D341Med (cell line): ENCODE results near the gene CYB561.
"Not testable (repeated sequence)": the region's sequence is repeated elsewhere in the genome, so short reads cannot be mapped to it uniquely, and the experiment has no call there.

Experiments used
- DNase-seq: peaks from one replicate; pipeline ENCODE4 v3.0.0; 2012; ENCODE audit warnings: low spot score

Gene CYB561

DNA sequence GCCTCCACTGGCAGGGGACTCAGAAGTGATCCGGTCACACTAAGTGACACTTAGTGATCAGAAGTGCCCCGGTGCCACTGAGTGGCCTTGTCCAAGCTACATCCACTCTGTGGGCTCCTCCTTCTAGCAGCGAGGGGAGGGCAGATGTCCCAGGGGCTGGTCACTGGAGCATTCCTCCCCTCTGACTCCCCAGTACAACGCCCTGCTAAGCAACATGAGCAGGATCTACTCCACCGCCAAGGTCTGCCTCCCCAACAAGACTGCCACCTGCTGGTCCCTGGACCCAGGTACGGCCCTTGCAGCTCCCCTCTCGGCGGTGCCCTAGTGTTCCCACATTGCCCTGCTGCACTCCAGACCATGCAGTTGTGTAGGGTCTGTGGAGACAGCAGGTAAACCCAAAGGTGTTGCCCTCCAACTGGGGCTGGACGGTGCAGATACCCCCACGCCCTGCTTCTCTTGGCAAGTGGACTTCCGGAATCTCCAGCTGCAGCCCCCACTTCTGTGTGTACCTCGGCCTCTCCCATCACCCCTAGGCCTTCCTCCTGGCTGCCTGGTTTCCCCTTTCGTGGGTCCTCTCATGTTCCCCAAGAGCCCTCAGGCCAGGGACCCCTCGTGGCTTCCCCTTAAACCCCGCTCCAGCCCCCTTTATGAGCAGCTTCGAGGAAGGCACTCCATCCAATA is 32.8 kb upstream of the CYB561 start:
- peak; percentile 96 for DNase-seq

DNA sequence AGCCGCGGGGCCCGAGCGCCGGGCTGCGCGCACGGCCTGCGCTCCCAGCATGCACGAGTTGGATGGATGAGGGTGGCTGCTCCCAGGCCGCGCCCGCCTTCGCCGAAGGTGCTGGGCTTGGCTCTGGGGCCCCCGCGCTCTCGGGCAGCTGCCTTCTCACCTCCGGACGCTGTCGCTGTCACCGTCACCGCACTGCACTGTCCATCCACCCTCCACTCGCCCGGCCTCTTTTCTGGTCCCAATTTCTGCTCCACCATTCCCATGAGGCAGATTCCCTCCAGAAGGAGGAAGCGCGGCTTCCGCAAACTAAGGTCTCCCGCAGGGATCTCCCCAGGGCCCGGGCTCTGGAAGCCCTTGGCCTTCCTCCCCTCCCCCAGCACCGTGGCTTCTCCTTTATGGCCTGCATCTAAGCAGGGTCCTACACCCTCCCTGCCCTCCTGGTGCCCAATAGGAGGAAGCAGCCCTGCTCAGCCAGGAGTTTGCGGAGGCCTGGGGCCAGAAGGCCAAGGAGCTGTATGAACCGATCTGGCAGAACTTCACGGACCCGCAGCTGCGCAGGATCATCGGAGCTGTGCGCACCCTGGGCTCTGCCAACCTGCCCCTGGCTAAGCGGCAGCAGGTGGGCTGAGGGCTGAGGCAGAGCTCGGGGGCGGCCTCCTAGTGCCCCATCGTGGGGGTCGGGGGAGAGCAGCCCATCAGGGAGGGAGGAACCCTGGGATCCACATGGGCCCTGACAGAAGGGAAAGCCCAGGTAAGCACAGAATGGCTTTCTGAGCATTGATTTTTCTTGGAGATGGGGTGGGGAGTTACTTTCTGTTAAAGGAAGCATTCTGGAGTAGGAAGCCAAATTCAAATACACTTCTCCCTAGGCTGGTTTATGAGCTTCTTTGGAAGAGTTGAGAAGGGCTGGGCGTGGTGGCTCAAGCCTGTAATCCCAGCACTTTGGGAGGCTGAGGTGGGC is 31.7 kb upstream of the CYB561 start:
- DNase-seq, result no peak

DNA sequence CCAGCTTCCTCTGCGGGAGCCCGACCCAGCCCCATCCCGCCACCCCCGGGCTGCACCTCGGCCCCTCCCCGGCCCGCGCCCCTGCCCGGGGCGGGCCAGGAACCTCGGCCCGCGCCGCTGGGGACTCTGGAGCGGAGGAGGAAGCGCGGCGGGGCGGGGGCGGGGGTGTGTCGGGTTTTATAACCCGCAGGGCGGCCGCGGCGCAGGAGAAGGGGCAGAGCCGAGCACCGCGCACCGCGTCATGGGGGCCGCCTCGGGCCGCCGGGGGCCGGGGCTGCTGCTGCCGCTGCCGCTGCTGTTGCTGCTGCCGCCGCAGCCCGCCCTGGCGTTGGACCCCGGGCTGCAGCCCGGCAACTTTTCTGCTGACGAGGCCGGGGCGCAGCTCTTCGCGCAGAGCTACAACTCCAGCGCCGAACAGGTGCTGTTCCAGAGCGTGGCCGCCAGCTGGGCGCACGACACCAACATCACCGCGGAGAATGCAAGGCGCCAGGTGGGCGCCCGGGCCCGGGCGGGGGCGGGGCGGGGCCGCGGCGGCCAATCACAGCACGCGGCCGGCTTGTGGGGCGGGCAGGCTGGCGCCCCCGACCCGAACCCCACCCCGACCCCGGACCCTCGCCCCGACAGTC is 30.9 kb upstream of the CYB561 start, which contains the start of gene ACE:
Gene ACE, plus strand, starts transcription at position 208 of the 626 bp plus-strand sequence. Its CDS starts 34 bp downstream, at position 242.
- peak; percentile 88 for DNase-seq

DNA sequence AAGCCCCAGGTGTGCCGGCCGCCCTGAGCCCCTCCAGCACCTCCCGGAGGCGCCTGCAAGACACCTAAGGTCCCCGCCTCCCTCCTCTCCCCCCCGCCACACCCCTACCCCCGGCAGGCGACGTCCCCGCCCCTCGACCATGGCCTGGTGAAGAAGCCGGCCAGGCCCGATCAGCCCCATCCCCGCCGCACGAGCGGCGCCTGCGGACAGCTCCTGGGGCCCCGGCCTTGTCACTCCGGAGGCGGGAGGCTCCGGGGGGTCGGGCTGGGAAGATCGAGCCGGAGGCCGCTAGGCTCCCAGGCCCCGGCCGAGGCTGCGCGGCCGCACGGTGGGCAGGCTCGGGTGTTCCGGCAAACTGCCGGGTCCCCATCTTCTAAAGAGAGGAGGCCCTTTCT is 30.4 kb upstream of the CYB561 start:
- no peak for DNase-seq

DNA sequence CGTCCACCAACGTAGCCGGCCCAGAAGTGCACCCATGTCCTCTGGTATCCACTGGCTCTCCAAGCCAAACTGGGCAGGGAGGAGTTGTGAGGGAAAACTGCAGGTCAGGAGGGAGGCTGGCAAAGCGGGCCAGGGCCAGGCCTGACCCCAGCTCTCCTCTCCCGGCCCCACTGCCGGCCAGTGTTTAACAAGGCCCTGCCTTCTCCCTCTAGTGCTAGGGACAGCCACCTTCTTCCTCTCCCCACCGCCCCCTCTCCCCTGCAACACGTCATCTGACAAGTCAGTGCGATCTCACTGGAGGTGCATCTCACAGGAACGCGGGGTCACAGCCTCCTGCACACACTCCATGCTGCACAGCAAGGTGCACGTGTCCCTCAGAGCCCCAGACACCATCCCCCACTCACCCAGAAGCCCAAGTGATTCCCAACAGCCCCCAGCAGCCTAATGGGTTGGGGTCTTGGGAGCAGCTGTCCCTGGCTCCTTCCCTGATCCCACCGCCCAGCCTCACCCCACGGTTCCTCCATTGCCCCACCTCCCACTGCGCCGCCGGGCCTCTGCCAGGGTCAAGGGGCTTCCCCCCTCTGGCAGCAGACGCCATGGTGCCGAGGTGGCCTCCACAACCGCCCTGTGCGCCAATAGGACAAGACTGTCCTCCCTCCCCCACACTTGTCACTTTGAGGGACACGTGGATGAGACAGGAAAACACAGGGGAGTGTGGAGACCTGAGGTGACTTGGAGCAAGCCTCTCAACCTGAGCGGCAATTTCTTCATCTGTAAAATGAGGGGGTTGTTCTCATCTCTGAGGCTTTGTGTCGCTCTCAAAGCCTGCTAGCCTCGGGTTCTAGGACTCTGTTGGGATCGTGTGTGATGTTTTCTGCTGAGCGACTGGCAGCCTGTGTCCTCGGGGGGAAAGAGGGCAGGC is 29.6 kb upstream of the CYB561 start:
- DNase-seq, result no peak

DNA sequence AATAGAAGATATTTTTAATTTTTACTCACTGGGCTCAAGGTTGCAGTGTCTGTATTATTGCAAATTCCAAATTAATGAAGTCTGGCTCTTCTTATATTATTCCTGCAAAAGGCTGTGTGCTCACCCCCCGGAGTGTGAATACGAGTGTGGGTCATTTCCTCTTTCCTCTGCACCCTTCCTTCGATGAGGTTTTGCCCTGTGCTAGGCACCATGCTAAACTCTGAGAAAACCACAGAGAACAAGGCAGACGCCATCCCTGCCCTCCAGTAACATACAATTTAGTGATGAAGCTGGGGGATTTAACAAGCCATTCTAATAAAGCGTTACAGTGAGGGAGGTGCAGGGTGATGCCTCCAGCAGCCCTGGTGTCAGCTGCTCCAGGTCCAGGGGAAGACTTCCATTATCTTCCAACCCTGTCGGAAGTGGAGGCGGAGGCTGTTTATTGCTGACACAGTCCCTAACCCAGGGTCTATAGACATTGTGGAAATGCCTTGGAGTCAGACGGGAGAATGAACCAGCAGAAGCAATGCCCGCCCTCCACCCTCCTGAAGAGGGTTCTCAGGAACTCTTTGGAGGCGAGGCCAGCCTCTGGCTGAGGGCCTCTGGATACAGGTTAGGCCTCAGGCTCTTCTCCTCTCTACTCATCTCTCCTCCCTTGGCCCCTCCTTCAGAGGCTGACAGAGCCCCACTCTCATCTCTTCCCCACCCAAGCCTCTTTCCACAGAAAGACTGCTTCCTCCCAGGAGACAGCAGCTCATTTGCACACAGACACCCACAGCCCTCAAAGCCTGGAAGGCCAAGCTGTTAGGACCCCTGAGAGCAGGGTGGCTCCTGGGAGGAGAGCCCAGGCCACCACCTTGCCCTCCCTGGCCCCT is 28.7 kb upstream of the CYB561 start:
- DNase-seq, result no peak

DNA sequence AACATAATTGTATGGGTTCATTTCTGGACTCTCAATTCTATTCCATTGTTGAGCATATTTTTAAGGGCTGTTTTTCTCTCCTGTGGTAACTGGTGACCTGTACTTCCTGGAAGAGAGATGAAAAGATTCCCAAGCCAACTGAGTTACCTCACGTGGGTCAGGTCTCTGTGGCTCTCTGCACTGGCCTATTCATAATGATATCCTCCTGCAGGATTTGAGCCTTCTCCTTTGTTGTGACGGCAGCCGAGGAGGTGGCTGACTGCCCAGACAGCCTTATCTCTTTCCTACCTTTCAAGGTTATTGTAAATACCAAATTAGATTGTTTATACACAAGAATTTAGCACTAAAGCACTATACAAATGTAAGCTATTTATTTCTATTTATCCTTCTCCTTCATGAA is 28.1 kb upstream of the CYB561 start:
- DNase-seq, result no peak

DNA sequence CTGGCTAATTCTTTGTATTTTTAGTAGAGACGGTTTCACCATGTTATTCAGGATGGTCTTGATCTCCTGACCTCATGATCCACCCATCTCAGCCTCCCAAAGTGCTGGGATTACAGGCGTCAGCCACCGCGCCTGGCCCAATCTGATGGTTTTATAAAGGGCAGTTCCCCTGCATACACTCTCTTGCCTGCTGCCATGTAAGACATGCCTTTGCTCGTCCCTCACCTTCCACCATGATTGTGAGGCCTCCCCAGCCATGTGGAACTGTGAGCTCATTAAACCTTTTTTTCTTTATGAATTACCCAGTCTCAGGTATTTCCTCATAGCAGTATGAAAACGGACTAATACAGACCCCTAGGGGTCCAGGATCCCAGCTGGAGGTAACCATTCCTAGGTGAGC is 22.0 kb upstream of the CYB561 start:
- DNase-seq, result not testable (repeated sequence)

DNA sequence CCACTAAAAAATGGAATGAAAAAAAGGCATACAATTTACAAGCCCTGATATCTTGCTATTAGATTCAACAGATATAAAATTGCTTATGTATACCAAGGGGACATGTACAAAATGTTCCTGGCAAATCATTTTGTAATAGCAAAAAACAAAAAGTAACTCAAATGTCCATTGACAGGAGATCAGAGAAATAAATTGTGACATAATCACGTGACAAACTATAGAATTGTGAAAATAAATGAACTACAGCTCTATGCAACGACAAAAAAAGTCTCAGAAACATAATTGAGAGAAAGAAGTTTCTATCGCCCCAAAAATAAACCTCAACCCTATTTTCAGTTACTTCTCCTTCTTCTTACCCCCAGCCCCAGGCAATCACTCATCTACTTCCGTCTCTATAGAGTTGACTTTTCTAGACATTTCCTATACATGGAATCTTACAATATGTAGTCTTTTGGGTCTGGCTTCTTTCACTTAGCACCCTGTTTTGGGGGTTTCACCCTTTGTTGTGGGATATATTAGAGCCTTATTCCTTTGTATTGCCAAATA is 18.7 kb upstream of the CYB561 start:
- no peak for DNase-seq

DNA sequence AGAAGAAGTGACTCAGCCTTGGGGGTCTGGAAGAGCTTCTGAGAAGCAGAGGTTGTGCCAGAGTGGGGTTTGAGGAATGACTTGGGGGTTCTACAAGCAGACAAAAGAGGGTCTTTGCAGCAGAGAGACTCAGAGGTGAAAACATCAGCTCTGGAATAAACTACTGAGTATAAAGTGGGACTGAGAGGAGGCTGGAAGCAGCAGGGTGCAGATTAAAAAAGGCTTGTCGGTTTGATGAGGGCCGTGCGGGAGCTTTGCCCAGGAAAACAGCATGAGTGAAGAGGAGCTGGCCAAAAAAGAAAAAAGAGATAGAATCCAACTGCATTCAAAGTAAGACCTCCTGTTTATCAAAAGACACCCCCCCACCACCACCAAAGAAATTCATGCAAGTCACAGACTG is 17.7 kb upstream of the CYB561 start:
- DNase-seq, result no peak

DNA sequence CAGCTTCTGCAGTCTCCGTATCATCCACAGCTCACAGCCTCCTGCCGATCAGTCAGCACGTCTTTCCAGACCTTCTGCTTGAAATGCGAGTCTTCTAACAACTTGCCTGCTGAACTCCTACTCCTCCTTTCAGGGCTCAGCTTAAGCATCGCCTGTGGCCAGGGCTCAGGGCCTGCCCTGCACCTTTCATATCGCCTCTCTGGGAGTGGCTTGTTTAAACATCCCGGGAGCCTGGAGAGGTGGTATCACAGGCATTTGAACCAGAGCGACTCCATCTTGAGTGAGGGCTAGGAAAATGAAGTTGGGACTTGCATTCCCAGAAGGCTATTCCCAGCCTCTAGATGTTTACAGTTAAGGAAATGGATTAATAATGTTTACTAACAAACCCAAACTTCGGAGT is 13.9 kb upstream of the CYB561 start:
- DNase-seq, result no peak

DNA sequence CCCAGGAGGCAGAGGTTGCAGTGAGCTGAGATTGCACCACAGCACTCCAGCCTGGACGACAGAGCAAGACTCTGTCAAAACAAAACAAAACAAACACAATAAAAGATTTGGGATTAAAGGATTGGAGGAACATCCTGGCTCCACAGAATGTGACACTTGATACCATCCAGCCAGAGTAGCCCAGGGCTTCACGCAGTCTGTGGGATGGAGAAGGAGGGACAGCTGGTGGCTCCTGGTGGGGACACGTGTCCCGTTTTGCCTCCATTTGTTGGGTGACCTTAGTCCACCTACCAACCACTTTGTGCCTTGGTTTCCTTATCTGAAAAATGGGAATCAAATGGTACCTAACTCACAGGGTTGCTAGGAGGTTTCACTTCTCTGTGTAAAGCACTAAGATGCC is 12.4 kb upstream of the CYB561 start:
- no peak for DNase-seq

DNA sequence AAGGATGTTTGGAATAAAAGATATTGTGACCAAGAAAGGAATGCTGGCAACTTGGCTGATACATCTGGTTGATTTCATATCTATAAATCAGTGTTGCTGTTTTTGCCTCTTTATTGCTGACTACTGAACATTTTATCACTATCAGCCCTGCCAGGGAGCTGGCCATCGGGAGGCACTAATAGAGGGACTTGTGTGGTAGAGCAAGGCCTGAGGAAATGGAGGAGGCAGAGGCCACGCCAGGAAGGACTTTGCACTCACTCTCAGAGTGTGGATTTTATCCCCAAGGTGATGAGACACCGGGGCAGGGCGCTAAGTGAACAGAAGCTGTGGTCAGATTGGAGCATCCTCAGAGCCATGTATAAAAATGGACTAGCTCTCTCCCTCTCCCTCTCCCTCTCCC is 9.3 kb upstream of the CYB561 start:
- no peak for DNase-seq

DNA sequence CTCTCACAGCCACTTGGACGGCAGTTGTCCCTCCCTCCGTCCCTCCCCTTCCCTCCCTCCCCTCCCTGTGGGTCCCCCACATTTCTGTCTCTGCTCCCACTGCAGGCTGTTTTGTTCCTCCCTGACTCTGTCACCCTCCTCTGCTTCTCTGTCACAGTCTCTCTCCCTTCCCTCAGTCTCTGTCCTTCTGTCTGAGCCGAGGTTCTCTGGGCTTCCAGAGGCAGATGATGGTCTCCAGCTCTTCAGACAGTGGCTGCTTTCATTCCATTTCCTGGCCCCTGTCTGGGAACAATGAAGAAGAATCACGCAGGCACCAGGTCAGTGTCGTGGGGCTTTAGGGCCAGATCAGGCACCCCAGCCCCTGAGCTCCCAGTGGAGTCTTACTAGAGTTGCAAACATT is 8.8 kb upstream of the CYB561 start:
- DNase-seq, result no peak

DNA sequence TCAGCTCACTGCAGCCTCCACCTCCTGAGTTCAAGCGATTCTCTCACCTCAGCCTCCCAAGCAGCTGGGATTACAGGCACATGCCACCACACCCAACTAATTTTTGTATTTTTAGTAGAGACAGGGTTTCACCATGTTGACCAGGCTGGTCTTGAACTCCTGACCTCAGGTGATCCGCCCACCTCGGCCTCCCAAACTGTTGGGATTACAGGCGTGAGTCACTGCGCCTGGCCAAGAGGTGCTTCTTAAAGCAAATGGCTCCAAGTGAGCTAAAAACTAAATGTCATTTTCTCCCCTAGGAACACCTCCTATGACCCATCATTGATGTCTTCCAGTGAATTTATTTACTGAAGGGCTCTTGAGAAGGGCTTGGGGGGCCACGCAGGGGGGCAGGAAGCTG is 8.3 kb upstream of the CYB561 start:
- not testable (repeated sequence) for DNase-seq

DNA sequence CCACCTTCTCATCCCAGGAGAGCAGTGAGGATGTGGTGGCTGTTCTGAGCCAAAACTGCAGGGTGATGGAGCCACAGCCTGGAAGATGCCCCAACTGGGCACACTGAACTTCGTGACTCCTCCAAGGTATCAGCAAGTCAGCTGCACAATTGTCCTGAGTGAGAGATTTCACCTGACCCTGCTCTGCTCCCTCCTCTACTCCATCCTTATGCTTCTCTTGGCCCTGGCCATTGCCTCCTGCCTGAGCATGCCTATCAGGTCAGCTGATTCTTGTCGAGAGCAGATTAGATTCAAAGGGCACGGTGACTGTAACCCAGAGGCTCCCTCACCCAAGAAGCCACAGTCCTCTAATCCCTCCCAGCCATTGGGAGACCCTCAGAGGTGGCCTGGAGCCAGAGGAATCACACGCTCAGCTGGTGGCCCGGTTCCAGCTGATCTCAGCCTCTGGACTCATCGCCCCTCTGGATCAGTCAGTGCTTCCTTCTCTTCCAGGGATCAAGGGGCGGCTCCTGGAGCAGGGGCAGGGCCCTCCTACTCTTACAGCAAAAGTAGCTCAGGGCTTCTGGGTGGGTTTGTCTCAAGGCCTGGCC is 7.0 kb upstream of the CYB561 start:
- no peak for DNase-seq

DNA sequence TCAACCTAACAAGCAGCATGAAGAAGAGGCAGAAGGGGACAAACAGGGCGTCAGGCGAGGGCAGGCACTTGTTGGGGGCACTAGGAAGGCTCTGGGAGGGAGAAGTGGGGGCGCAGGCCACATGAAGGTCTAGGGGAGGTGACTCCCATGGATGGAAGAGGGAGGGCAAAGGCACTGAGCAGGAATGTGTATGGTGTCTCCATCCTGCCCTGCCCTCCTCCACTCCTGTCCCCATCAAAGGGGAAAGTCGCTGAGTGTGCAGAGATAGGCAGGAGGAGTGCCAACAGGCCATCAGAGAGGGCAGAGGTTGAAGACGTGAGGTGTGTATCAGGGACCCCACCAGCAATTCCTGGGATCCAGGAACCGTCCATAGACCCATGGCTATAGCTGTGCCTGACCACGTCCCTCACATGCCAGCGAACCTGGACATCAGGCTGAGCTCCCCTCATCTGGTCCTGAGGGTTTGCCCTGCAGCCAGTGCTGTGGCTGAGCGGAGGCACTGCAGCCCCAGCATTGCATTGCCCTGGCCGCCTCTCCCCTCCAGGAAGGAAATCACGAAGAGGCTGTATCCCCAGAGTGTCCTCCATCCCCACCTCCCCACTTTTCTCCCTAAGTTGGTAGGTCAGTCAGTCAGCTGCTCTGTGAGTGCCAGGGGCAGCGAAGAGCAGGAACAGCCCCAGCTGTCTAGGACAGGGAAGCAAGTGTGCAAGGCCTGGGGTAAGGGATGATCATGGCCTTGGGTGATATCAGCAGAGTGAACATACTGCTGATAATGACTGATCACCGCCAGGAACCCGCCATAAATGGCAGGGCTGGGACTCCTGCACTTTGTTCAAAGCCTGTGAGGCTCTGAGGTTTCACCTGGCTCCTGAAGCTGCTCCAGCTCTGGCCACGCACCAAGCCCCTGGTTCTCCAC is 6.2 kb upstream of the CYB561 start:
- no peak for DNase-seq

DNA sequence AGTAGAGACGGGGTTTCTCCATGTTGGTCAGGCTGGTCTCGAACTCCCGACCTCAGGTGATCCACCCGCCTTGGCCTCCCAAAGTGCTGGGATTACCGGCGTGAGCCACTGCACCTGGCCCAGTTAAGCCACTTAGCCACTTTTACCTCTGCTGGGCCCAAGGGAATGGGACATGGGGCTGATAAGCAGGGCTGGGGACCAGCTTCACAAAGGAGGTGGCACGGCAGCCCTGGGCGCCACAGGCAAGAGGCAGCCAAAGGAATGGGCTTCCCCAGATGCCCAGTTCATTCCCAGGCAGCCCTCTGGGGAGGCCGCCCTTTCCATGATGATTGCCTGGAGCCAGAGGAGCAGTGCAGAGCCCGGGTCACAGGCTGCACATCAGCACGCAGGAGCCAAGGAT is 5.0 kb upstream of the CYB561 start:
- no peak for DNase-seq

DNA sequence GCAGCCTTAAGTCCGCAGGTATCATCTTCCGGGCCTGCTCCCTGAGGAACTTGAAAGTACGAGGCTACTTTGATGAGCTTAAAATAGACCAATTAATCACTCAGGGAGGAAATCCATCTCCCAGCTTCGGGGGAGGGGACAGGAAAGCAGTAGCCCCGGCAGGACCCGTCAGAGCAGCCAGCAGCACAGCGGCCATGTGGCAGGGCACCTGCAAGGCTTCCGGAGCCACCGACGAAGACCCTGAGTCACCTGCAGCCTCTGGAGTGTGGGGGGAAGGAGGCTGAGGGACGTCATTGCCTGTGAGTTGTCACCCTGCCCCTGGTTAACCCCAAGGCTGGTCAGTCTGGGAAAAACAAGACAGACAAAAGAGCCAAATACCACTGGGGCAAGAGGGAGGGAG is 4.4 kb upstream of the CYB561 start:
- DNase-seq, result no peak
